Fibroblast of lung (primary cell): ENCODE results near the gene GPNMB. TPM values are rescaled to one million over a fixed set of nuclear protein-coding genes. Genes with fewer than 3 reads are reported as not detected.

Experiments used
- DNase-seq, 2 donors: peaks; one replicate each; pipeline versions ENCODE4 v3.0.0 to v3.0.0-alpha.2; 2010; ENCODE audit warnings: low read depth in 2 of 2
- H2AFZ ChIP-seq: 2 replicates; pipeline ENCODE4 v1.5.1; 2012; ENCODE audit warnings: low read length, control low read depth, inconsistent platforms
- H3K27ac ChIP-seq: 2 replicates; pipeline ENCODE4 v1.5.1; 2011; ENCODE audit warnings: low read length, control low read depth; ENCODE audit not compliant: insufficient read depth
- H3K27me3 ChIP-seq: 2 replicates; pipeline ENCODE4 v1.5.1; 2011; ENCODE audit warnings: mild to moderate bottlenecking, low read length; ENCODE audit not compliant: control insufficient read depth, insufficient read depth
- H3K36me3 ChIP-seq: 2 replicates; pipeline ENCODE4 v1.5.1; 2011; ENCODE audit warnings: low read length; ENCODE audit not compliant: control insufficient read depth, insufficient read depth
- H3K4me1 ChIP-seq: 2 replicates; pipeline ENCODE4 v1.5.1; 2011; ENCODE audit warnings: low read length; ENCODE audit not compliant: control insufficient read depth, insufficient read depth; ENCODE audit errors: extremely low read depth
- H3K4me2 ChIP-seq: 2 replicates; pipeline ENCODE4 v1.5.1; 2011; ENCODE audit warnings: low read length, control low read depth; ENCODE audit not compliant: insufficient read depth; ENCODE audit errors: extremely low read depth
- H3K4me3 ChIP-seq, 4 experiments: fragments of 200-600 bp in 1 of 4; sonication (generic) in 1 of 4; replicated peaks in 1 of 4; 2 replicates each; pipeline ENCODE4 v1.5.1; 2011 to 2016; ENCODE audit warnings: low read length in 4 of 4, low read depth in 3 of 4, mild to moderate bottlenecking in 3 of 4, control low read depth in 2 of 4, inconsistent platforms in 1 of 4, mixed read lengths in 1 of 4; ENCODE audit not compliant: insufficient read depth in 1 of 4; ENCODE audit errors: control extremely low read depth in 1 of 4
- H3K79me2 ChIP-seq: 2 replicates; pipeline ENCODE4 v1.5.1; 2012; ENCODE audit warnings: mild to moderate bottlenecking, low read length, inconsistent platforms; ENCODE audit not compliant: control insufficient read depth, insufficient read depth
- H3K9ac ChIP-seq: 2 replicates; pipeline ENCODE4 v1.5.1; 2011; ENCODE audit warnings: mild to moderate bottlenecking, low read length, control low read depth; ENCODE audit not compliant: insufficient read depth
- H3K9me3 ChIP-seq: 2 replicates; pipeline ENCODE4 v1.5.1; 2012; ENCODE audit warnings: low read depth, low read length; ENCODE audit not compliant: control insufficient read depth, insufficient read depth
- H4K20me1 ChIP-seq: 2 replicates; pipeline ENCODE4 v1.5.1; 2011; ENCODE audit warnings: low read length; ENCODE audit not compliant: control insufficient read depth, insufficient read depth; ENCODE audit errors: extremely low read depth
- EZH2 ChIP-seq: IDR thresholded peaks from 2 replicates; pipeline ENCODE4 v1.5.1; 2012; ENCODE audit warnings: low read length, control low read depth, mild to moderate bottlenecking; ENCODE audit errors: missing control alignments
- polyA plus RNA-seq, 2 donors: library from polyadenylated mRNA; depleted of rRNA in 1 of 2; stranded (reverse) in 1 of 2; unstranded in 1 of 2; fragments of >200 nt; gene quantifications; 2 replicates each; pipeline ENCODE4 v1.2.1, GENCODE V29; 2011 to 2012; ENCODE audit warnings: missing spikeins in 1 of 2
- total RNA-seq: library from RNA; depleted of rRNA; stranded (reverse); fragments of >200 nt; gene quantifications from 2 replicates; pipeline ENCODE4 v1.2.1, GENCODE V29; 2014
- TF ChIP-seq, protein P1 (sequence below), 2 donors: IDR thresholded peaks in 1 of 2; conservative IDR thresholded peaks in 1 of 2; 1 replicate in 1 of 2; 2 replicates in 1 of 2; pipeline ENCODE4 v1.5.1; 2011 to 2012; ENCODE audit warnings: low read length in 2 of 2, control low read depth in 1 of 2, inconsistent platforms in 1 of 2, low read depth in 1 of 2, mild to moderate bottlenecking in 1 of 2

Gene GPNMB
- total and polyA plus RNA-seq, 2 donors (not counting 1 experiment from before 2014, with no cell fraction given): 114 to 177 TPM

DNA sequence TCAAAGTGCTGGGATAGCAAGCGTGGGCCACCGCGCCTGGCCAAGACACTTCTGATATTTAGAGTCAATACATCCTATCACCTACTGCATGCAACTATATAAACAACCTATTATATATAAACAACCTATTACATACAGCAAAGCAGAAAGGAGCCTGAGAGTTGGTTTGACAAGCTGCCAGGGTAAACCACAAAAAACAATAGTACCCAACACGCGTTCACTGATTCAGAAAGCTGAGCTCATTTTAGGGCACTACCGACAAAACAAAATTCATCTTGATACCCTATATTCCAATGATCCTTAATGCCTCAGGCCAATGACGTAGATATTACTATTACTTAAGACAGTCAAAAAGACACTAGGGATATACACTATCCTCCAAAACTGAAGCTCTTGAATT, 68.8 kb downstream of the GPNMB start:
- H3K79me2 ChIP-seq: no peaks in the 10 kb centered on the region
- TF ChIP-seq, protein P1, sequence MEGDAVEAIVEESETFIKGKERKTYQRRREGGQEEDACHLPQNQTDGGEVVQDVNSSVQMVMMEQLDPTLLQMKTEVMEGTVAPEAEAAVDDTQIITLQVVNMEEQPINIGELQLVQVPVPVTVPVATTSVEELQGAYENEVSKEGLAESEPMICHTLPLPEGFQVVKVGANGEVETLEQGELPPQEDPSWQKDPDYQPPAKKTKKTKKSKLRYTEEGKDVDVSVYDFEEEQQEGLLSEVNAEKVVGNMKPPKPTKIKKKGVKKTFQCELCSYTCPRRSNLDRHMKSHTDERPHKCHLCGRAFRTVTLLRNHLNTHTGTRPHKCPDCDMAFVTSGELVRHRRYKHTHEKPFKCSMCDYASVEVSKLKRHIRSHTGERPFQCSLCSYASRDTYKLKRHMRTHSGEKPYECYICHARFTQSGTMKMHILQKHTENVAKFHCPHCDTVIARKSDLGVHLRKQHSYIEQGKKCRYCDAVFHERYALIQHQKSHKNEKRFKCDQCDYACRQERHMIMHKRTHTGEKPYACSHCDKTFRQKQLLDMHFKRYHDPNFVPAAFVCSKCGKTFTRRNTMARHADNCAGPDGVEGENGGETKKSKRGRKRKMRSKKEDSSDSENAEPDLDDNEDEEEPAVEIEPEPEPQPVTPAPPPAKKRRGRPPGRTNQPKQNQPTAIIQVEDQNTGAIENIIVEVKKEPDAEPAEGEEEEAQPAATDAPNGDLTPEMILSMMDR (conservative IDR thresholded peaks at IDR 0.05 in 1 of 2, IDR thresholded peaks at IDR 0.05 in 1 of 2; ENCODE audit: low read depth in 1 of 2, low read length in 2 of 2): no peak
- no peak for TF ChIP-seq EZH2
- no peak overlapping the region for H2AFZ ChIP-seq
- peak; percentile 36 to 54 for DNase-seq
- no peaks in the 10 kb centered on the region for H3K36me3 ChIP-seq
- H3K4me3 ChIP-seq: no peak overlapping the region
- H3K9me3 ChIP-seq: no peaks in the 10 kb centered on the region
- H3K27me3 ChIP-seq: no peaks in the 10 kb centered on the region
- no peak overlapping the region for H3K27ac ChIP-seq
- H4K20me1 ChIP-seq: no peaks in the 10 kb centered on the region
- no peaks in the 10 kb centered on the region for H3K4me1 ChIP-seq
- H3K4me2 ChIP-seq: no peak overlapping the region
- no peak overlapping the region for H3K9ac ChIP-seq

Other genes with a start within 250 kb of the GPNMB start
- 168 and 197 TPM in 2 replicates for gene HYCC1, start 232.6 kb upstream of the GPNMB start, total RNA-seq
- gene HYCC1, start 232.6 kb upstream of the GPNMB start, polyA plus RNA-seq: 211 and 215 TPM in 2 replicates
- 23.1 and 23.5 TPM in 2 replicates for gene KLHL7, start 141.0 kb upstream of the GPNMB start, total RNA-seq
- gene KLHL7, start 141.0 kb upstream of the GPNMB start, polyA plus RNA-seq: 43.6 and 44.5 TPM in 2 replicates
- gene NUP42, start 64.7 kb upstream of the GPNMB start, total RNA-seq: 26.5 and 28.2 TPM in 2 replicates
- 13.1 and 13.8 TPM in 2 replicates for gene NUP42, start 64.7 kb upstream of the GPNMB start, polyA plus RNA-seq
- gene MALSU1, start 52.6 kb downstream of the GPNMB start, total RNA-seq: 77.6 and 85.0 TPM in 2 replicates
- gene MALSU1, start 52.6 kb downstream of the GPNMB start, polyA plus RNA-seq: 54.8 and 73.2 TPM in 2 replicates
- 1.5 and 4.3 TPM in 2 replicates for gene IGF2BP3, start 223.7 kb downstream of the GPNMB start, total RNA-seq
- 11.2 and 21.6 TPM in 2 replicates for gene IGF2BP3, start 223.7 kb downstream of the GPNMB start, polyA plus RNA-seq